ENCODE data around the gene ARL8A. TPM values are rescaled to one million over a fixed set of nuclear protein-coding genes. Genes with fewer than 3 reads are reported as not detected.

Gene ARL8A
- total RNA-seq (2014; rRNA removed; shearing (Covaris generic)): 29.7 and 30.3 TPM in 2 replicates
- polyA plus RNA-seq (2016; fragmentation: Nextera tagmentation; extraction: Ambion mirVana): 28.5 and 32.7 TPM in 2 replicates
- long read RNA-seq, partial matches to known transcripts: 0 of 1 reads
- long read RNA-seq, other reads (novel, unspliced or antisense): 0 of 1 reads

DNA sequence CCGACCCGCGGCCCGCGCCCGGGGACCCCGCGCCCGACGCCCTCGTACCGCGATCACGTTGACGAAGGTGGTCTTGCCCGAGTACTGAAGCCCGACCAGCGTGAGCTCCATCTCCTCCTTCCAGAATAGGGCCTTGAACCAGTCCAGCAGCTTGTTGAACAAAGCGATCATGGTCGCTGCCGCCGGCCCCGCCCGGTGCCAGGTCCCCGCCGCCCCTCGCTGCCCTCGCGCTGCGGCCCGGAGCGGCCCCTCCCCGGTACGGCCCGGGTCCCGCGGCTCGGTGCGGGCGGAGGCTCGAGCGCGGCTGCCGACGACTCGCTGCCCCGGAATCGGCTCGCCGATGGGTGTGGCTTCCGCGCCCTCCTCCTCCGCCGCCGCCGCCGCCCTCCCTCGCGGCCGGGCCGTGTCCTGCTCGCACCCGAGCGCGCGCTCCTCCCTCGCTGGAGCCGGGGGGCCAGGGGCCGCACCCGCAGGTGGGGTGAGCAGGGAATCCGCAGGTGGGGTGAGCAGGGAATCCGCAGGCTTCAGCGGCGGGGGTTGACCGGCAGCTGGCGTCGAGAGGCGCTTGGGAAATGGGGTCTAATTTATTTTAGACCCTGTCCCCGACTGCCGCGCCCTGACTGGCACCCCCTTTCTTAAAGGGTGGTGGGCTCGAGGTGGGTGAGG is at the start of gene ARL8A:
TSS of gene ARL8A (minus strand) at position 336 of the 666 bp plus-strand sequence. CDS start at position 171, 165 bp downstream.
- Histone ChIP-seq H3K27me3 (ENCODE audit: insufficient read depth) (0 out of 2 replicates have a peak, but pooled peaks cover 7% of the 10 kb centered on the region), H3F3A (replicated peaks; ENCODE audit: low read depth) (0 out of 2 replicates have a peak, but pooled peaks cover 5% of the 10 kb centered on the region), H3K4me3 (peak within 1 kb of the TSS; percentile 93), H3K4me1 (ENCODE audit: insufficient read depth) (peaks cover 15% of the 10 kb centered on the region), H2AFZ (peak within 1 kb of the TSS; percentile 97), H3K36me3 (ENCODE audit: insufficient read depth) (no peaks in the 10 kb centered on the region), H3K4me2 (peak within 1 kb of the TSS; percentile 98), H3K79me2 (replicated peaks; ENCODE audit: insufficient read depth) (peaks cover 43% of the 10 kb centered on the region), H3K27ac (ENCODE audit: low read depth) (no peak within 1 kb of the TSS), H4K20me1 (replicated peaks; ENCODE audit: insufficient read depth) (no peaks in the 10 kb centered on the region; the same call in 1 of the 2 replicates), H3K9me2 (ENCODE audit: insufficient read depth) (no peaks in the 10 kb centered on the region)
- TF ChIP-seq, protein P1, sequence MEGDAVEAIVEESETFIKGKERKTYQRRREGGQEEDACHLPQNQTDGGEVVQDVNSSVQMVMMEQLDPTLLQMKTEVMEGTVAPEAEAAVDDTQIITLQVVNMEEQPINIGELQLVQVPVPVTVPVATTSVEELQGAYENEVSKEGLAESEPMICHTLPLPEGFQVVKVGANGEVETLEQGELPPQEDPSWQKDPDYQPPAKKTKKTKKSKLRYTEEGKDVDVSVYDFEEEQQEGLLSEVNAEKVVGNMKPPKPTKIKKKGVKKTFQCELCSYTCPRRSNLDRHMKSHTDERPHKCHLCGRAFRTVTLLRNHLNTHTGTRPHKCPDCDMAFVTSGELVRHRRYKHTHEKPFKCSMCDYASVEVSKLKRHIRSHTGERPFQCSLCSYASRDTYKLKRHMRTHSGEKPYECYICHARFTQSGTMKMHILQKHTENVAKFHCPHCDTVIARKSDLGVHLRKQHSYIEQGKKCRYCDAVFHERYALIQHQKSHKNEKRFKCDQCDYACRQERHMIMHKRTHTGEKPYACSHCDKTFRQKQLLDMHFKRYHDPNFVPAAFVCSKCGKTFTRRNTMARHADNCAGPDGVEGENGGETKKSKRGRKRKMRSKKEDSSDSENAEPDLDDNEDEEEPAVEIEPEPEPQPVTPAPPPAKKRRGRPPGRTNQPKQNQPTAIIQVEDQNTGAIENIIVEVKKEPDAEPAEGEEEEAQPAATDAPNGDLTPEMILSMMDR (conservative IDR thresholded peaks at IDR 0.05; ENCODE audit: low read depth in 2 of 2): no peak
- TF ChIP-seq, protein P2, sequence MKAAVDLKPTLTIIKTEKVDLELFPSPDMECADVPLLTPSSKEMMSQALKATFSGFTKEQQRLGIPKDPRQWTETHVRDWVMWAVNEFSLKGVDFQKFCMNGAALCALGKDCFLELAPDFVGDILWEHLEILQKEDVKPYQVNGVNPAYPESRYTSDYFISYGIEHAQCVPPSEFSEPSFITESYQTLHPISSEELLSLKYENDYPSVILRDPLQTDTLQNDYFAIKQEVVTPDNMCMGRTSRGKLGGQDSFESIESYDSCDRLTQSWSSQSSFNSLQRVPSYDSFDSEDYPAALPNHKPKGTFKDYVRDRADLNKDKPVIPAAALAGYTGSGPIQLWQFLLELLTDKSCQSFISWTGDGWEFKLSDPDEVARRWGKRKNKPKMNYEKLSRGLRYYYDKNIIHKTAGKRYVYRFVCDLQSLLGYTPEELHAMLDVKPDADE (IDR thresholded peaks at IDR 0.05): no peak
- no peak for TF ChIP-seq CREB1 (CRISPR knock-in tag; IDR thresholded peaks at IDR 0.05; ENCODE audit: low read depth)
- TF ChIP-seq NANOG (IDR thresholded peaks at IDR 0.05; ENCODE audit: borderline replicate concordance): no peak
- peak; percentile 83 for TF ChIP-seq POLR2AphosphoS5 (IDR thresholded peaks at IDR 0.05; ENCODE audit: low read depth)
- TF ChIP-seq REST (IDR thresholded peaks at IDR 0.05; ENCODE audit: unreplicated experiment): no peak
- TF ChIP-seq EZH2 (IDR thresholded peaks at IDR 0.05; ENCODE audit: low read depth, unreplicated experiment): no peak
- TF ChIP-seq STAT1 (IDR thresholded peaks at IDR 0.05; ENCODE audit: unreplicated experiment): no peak
- Mint-ChIP-seq H3K27me3 (ENCODE audit: insufficient read depth, low read depth, poor library complexity) (peaks cover 9% of the 10 kb centered on the region), H3K9me3 (no peaks in the 10 kb centered on the region), H3K27ac (peak within 1 kb of the TSS; percentile 91), H3K36me3 (ENCODE audit: low read depth) (no peaks in the 10 kb centered on the region), H3K4me3 (peak within 1 kb of the TSS; percentile 92), H3K4me1 (peaks cover 11% of the 10 kb centered on the region)
- peak; percentile 65 for ATAC-seq
- peak; percentile 75 for DNase-seq (ENCODE audit: low spot score)
